Mesothelial cell of epicardium (in vitro differentiated cells): ENCODE results near the gene GNG8. TPM values are rescaled to one million over a fixed set of nuclear protein-coding genes. Genes with fewer than 3 reads are reported as not detected.

ENCODE experiments used
- DNase-seq, 2 experiments: peaks; one replicate each; pipeline ENCODE4 v3.0.0; 2021; ENCODE audit warnings: low spot score in 2 of 2; ENCODE audit not compliant: unreplicated experiment in 2 of 2
- H3K27ac Mint-ChIP-seq: 2 replicates; pipeline ENCODE4 v1.8.0; 2021; ENCODE audit warnings: mixed read lengths
- H3K27me3 Mint-ChIP-seq: 2 replicates; pipeline ENCODE4 v1.8.0; 2021; ENCODE audit warnings: low read depth, mixed read lengths
- H3K36me3 Mint-ChIP-seq: 2 replicates; pipeline ENCODE4 v1.8.0; 2021; ENCODE audit warnings: mixed read lengths
- H3K4me1 Mint-ChIP-seq: 2 replicates; pipeline ENCODE4 v1.8.0; 2021; ENCODE audit warnings: mixed read lengths
- H3K4me3 Mint-ChIP-seq: 2 replicates; pipeline ENCODE4 v1.8.0; 2021; ENCODE audit warnings: mild to moderate bottlenecking, moderate library complexity, mixed read lengths
- H3K9me3 Mint-ChIP-seq: 2 replicates; pipeline ENCODE4 v1.8.0; 2021; ENCODE audit warnings: mixed read lengths
- total RNA-seq: library from RNA; stranded (reverse); gene quantifications from 3 replicates; pipeline ENCODE4 v1.2.1, GENCODE V29; 2021
- TF ChIP-seq, protein P1 (sequence below): fragments of 200-600 bp; sonication (generic); IDR thresholded peaks from one replicate; pipeline ENCODE4 v1.5.0; 2021; ENCODE audit warnings: antibody characterized with exemption; ENCODE audit not compliant: unreplicated experiment

GNG8 gene
- total RNA-seq, 1 donor from 2014 or later = 13.7 TPM

DNA sequence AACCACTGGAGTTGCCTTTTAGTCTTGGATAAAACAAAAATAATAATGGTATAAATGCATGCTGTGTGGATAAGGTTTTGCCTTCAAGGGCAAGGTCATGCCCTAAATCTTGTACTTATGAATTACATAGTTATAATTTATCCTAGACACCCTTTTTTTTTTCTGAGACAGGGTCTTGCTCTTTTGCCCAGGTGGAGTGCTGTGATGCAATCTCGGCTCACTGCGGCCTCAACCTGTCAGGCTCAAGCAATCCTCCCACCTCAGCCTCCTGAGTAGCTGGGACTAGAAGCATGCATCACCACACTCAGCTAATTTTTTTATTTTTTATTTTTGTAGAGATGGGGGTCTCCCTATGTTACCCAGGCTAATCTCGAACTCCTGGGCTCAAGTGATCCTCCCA lies 32.7 kb upstream of the GNG8 start:
- no peaks in the 10 kb centered on the region for H3K27me3 Mint-ChIP-seq
- no peak overlapping the region for H3K27ac Mint-ChIP-seq
- H3K4me1 Mint-ChIP-seq = no peaks in the 10 kb centered on the region
- peaks cover 3% of the 10 kb centered on the region for H3K36me3 Mint-ChIP-seq
- no peaks in the 10 kb centered on the region for H3K9me3 Mint-ChIP-seq
- no peak overlapping the region for H3K4me3 Mint-ChIP-seq
- TF ChIP-seq, protein P1, sequence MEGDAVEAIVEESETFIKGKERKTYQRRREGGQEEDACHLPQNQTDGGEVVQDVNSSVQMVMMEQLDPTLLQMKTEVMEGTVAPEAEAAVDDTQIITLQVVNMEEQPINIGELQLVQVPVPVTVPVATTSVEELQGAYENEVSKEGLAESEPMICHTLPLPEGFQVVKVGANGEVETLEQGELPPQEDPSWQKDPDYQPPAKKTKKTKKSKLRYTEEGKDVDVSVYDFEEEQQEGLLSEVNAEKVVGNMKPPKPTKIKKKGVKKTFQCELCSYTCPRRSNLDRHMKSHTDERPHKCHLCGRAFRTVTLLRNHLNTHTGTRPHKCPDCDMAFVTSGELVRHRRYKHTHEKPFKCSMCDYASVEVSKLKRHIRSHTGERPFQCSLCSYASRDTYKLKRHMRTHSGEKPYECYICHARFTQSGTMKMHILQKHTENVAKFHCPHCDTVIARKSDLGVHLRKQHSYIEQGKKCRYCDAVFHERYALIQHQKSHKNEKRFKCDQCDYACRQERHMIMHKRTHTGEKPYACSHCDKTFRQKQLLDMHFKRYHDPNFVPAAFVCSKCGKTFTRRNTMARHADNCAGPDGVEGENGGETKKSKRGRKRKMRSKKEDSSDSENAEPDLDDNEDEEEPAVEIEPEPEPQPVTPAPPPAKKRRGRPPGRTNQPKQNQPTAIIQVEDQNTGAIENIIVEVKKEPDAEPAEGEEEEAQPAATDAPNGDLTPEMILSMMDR = no peak
- DNase-seq = no peak

DNA sequence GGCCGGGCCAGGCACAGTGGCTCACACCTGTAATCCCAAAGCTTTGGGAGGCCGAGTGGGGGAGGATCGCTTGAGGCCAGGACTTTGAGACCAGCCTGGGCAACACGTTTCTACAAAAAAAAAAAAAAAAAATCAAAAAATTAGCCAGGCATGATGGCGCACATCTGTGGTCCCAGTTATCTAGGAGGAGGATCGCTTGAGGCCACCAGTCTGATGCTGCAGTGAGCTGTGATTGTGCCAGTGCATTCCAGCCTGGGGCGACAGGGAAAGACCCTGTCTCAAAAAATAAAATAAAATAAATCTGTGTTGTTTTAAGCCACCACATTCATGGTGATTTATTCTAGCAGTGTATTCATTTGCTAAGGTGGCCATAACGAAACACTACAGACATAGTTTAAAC lies 29.1 kb upstream of the GNG8 start:
- peaks cover 8% of the 10 kb centered on the region for H3K4me1 Mint-ChIP-seq
- H3K27ac Mint-ChIP-seq = no peak overlapping the region
- TF ChIP-seq, protein P1 = no peak
- H3K36me3 Mint-ChIP-seq = no peaks in the 10 kb centered on the region
- no peak for DNase-seq
- no peaks in the 10 kb centered on the region for H3K27me3 Mint-ChIP-seq
- H3K4me3 Mint-ChIP-seq = no peak overlapping the region
- H3K9me3 Mint-ChIP-seq = no peaks in the 10 kb centered on the region

DNA sequence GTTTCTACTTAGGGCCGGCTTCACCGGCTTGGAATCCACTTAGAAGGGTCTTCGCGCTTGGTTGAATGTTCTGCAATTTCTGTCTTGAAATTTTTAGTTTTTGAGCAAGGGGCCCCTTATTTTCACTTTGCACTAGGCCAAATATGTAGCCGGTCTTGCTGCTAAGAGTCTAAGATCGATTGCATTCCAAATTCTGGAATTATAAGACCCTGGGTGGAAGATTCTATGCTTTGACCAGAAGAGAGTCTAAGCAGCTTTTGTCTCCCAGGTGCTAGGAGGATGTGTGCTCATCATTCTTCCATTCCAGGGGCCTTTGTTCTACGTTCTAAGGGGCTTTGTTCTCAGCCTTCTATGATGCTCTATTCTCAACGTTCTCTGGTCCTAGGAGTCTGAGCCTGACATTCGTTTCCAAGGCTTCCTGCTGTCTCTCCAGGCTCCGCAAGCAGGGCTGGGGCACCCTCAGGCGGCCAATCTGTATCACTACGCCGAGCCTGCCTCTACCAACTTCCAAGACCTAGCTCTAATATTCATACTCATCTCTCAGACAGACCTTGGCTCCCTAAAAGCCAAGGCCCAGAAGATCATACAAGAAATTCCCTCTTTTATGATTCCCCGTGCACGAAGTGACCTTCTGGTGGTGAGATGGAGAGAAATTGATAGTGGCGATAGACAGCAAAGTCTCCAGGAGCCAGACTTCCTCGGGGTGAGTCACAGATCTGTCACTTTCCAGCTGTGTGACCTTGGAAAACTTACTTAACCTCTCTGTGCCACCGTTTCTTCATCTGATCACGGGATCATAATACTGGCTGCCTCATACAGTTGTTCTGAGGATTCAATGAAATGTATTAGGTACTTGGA lies 26.0 kb upstream of the GNG8 start:
- Mint-ChIP-seq H3K27ac (peak overlapping the region; percentile 88), H3K27me3 (peaks cover 2% of the 10 kb centered on the region), H3K36me3 (no peaks in the 10 kb centered on the region), H3K4me1 (peaks cover 18% of the 10 kb centered on the region), H3K9me3 (no peaks in the 10 kb centered on the region), H3K4me3 (peak overlapping the region; percentile 81)
- DNase-seq = peak; percentile 65 to 83
- TF ChIP-seq, protein P1 = peak; percentile 56

DNA sequence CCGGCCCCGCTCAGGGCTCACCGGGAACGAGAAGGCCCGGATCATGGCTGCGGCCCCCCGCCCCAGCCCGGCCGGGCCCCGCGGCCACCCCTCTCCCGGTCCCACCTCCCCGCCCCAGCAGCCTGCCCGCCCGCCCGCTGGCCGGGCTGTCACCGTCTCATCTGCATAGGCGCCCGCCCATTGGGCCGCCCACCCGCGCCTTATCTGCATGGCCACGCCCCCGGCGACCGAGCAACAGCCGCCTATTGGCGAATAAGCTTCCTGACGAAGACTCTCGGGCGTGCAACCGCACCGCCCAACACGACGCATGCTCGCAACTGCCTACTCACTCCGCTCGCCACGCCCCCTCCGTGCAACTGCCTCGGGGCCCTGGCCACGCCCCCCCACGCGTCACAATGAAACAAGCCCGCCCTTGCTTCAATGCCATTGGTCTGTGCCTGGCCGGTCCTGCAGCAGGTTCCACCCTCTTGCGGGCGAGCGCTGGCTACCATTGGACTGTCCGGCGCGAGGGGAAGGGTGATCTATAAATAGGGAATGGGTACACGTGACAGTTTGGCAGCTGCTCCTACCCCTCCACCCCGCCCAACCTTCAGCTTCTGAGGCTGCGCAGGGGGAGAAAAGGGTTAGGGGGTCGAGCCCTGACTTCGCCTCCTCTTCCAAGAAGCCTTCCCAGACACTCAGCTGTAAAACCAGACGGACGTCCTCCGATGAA lies 25.2 kb upstream of the GNG8 start, which contains the start of gene DACT3:
Gene DACT3, minus strand, starts transcription at position 163 of the 712 bp plus-strand sequence. Its CDS starts 118 bp downstream, at position 45.
- peak; percentile 100 for DNase-seq
- peak within 1 kb of the TSS; percentile 81 for H3K4me3 Mint-ChIP-seq
- no peaks in the 10 kb centered on the region for H3K36me3 Mint-ChIP-seq
- peak within 1 kb of the TSS; percentile 89 for H3K27ac Mint-ChIP-seq
- peaks cover 2% of the 10 kb centered on the region for H3K27me3 Mint-ChIP-seq
- no peaks in the 10 kb centered on the region for H3K9me3 Mint-ChIP-seq
- H3K4me1 Mint-ChIP-seq = peaks cover 18% of the 10 kb centered on the region
- TF ChIP-seq, protein P1 = no peak

DNA sequence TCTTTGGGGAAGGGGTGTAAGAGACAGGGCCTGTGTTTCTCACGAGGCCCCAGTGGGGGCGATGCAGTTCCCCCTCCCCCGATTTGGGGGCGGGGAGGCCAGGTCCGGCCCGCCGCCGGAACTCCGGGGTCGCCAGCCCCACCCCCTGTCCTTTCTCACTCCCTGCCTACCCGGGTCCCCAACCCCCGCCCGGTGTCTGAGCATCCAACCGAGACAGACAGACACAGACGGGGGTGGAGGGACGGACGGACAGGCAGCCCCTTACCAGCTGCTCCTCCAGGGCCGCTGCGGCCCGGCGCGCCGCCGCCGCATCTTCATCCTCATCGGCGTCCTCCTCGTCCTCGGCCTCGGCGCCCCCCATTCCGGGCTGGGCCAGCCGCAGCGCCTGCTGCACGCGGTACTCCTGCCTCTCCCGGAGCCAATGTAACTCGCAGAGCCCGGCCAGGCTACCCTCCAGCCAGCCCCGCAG lies 24.6 kb upstream of the GNG8 start:
- Mint-ChIP-seq H3K4me1 (peaks cover 18% of the 10 kb centered on the region), H3K27ac (peak overlapping the region; percentile 89), H3K27me3 (peaks cover 2% of the 10 kb centered on the region), H3K36me3 (no peaks in the 10 kb centered on the region), H3K9me3 (no peaks in the 10 kb centered on the region), H3K4me3 (peak overlapping the region; percentile 81)
- TF ChIP-seq, protein P1 = peak; percentile 17
- peak in 1 of 2 experiments; percentile 45 for DNase-seq
